HepG2 (cell line): Measurements from ENCODE around the gene OGFR. TPM values are rescaled to one million over a fixed set of nuclear protein-coding genes. Genes with fewer than 3 reads are reported as not detected.

Source experiments
- CCAR2 ChIP-seq: fragments of 200-400 bp; formaldehyde crosslinking; optimal IDR thresholded peaks from 2 replicates; pipeline ENCODE3; 2018; ENCODE audit warnings: low read depth, mild to moderate bottlenecking, low read length, moderate library complexity
- HNF4A ChIP-seq: sonication (generic); formaldehyde crosslinking; IDR thresholded peaks from 2 replicates; pipeline ENCODE4 v1.4.0; 2020; ENCODE audit warnings: missing genetic modification reagents
- KDM2A ChIP-seq: sonication (generic); formaldehyde crosslinking; IDR thresholded peaks from 2 replicates; pipeline ENCODE4 v1.4.0; 2020; ENCODE audit warnings: low read depth, missing genetic modification reagents, borderline replicate concordance
- MATR3 ChIP-seq: sonication (generic); formaldehyde crosslinking; IDR thresholded peaks from 2 replicates; pipeline ENCODE4 v1.4.0; 2020; ENCODE audit warnings: missing genetic modification reagents
- MIER3 ChIP-seq: IDR thresholded peaks from 2 replicates; pipeline ENCODE4 v1.6.1; 2016; ENCODE audit warnings: missing compliant biosample characterization, borderline replicate concordance
- NFRKB ChIP-seq: fragments of 450-650 bp; IDR thresholded peaks from 2 replicates; pipeline ENCODE4 v1.6.1; 2017
- PCBP1 ChIP-seq: fragments of 200-400 bp; formaldehyde crosslinking; IDR thresholded peaks from 2 replicates; pipeline ENCODE4 v1.6.1; 2017; ENCODE audit warnings: mild to moderate bottlenecking, low read depth, low read length, borderline replicate concordance
- PHF21A ChIP-seq: sonication (generic); formaldehyde crosslinking; IDR thresholded peaks from 2 replicates; pipeline ENCODE4 v1.5.0; 2020; ENCODE audit warnings: mild to moderate bottlenecking, missing genetic modification reagents
- SNAPC2 ChIP-seq: sonication (generic); formaldehyde crosslinking; IDR thresholded peaks from 2 replicates; pipeline ENCODE4 v1.8.1; 2022; ENCODE audit warnings: mild to moderate bottlenecking, missing genetic modification reagents
- SP4 ChIP-seq: sonication (generic); formaldehyde crosslinking; IDR thresholded peaks from 2 replicates; pipeline ENCODE4 v1.8.1; 2023; ENCODE audit warnings: mild to moderate bottlenecking, missing genetic modification reagents
- SP5 ChIP-seq: IDR thresholded peaks from 2 replicates; pipeline ENCODE4 v1.6.1; 2016; ENCODE audit warnings: low read depth, borderline replicate concordance
- SRY ChIP-seq: sonication (generic); formaldehyde crosslinking; IDR thresholded peaks from 2 replicates; pipeline ENCODE4 v1.8.0; 2022; ENCODE audit warnings: mild to moderate bottlenecking, missing genetic modification reagents
- TOPORS ChIP-seq: sonication (generic); formaldehyde crosslinking; IDR thresholded peaks from 2 replicates; pipeline ENCODE4 v1.8.0; 2023; ENCODE audit warnings: mild to moderate bottlenecking, missing genetic modification reagents
- ZFAT ChIP-seq: sonication (generic); formaldehyde crosslinking; conservative IDR thresholded peaks from 2 replicates; pipeline ENCODE4 v1.8.1; 2023; ENCODE audit warnings: missing genetic modification reagents, inconsistent platforms
- ZFX ChIP-seq: sonication (generic); formaldehyde crosslinking; IDR thresholded peaks from 2 replicates; pipeline ENCODE4 v1.4.0; 2020; ENCODE audit warnings: mild to moderate bottlenecking, low read depth, missing genetic modification reagents, moderate library complexity
- ZKSCAN8 ChIP-seq: IDR thresholded peaks from 2 replicates; pipeline ENCODE4 v1.6.1; 2016; ENCODE audit warnings: borderline replicate concordance, missing genetic modification reagents, missing compliant biosample characterization
- ZNF205 ChIP-seq: IDR thresholded peaks from 2 replicates; pipeline ENCODE4 v1.6.1; 2018; ENCODE audit warnings: missing biosample characterization, missing genetic modification reagents
- ZNF331 ChIP-seq: sonication (generic); formaldehyde crosslinking; IDR thresholded peaks from 2 replicates; pipeline ENCODE4 v1.4.0; 2020; ENCODE audit warnings: missing genetic modification reagents
- ZNF44 ChIP-seq: sonication (generic); formaldehyde crosslinking; IDR thresholded peaks from 2 replicates; pipeline ENCODE4 v1.5.1; 2020; ENCODE audit warnings: mild to moderate bottlenecking, missing genetic modification reagents
- ZNF446 ChIP-seq: sonication (generic); formaldehyde crosslinking; IDR thresholded peaks from 2 replicates; pipeline ENCODE4 v1.5.0; 2020; ENCODE audit warnings: mild to moderate bottlenecking, missing genetic modification reagents
- ZNF629 ChIP-seq: sonication (generic); formaldehyde crosslinking; conservative IDR thresholded peaks from 2 replicates; pipeline ENCODE4 v1.5.0; 2020; ENCODE audit warnings: missing genetic modification reagents
- ZNF639 ChIP-seq: conservative IDR thresholded peaks from 2 replicates; pipeline ENCODE4 v1.6.1; 2018; ENCODE audit warnings: missing genetic modification reagents
- ZNF891 ChIP-seq: sonication (generic); formaldehyde crosslinking; IDR thresholded peaks from 2 replicates; pipeline ENCODE4 v1.5.0; 2020; ENCODE audit warnings: mild to moderate bottlenecking, missing genetic modification reagents
- ZSCAN31 ChIP-seq: sonication (generic); formaldehyde crosslinking; IDR thresholded peaks from 2 replicates; pipeline ENCODE4 v1.5.0; 2020; ENCODE audit warnings: low read depth, mild to moderate bottlenecking, missing genetic modification reagents
- polyA plus RNA-seq, 8 experiments: library from polyadenylated mRNA; depleted of rRNA in 3 of 8; stranded (reverse) in 7 of 8; unstranded in 1 of 8; fragments of >200 nt; fragmentation: Illumina TruSeq in 4 of 8; extraction: Trizol in 4 of 8; gene quantifications; 2 replicates each; pipeline versions ENCODE4 v1.2.1 to v1.2.3, GENCODE V29; 2011 to 2016; ENCODE audit warnings: low read depth in 4 of 8, missing spikeins in 1 of 8, mixed read lengths in 1 of 8; ENCODE audit not compliant: insufficient read depth in 1 of 8
- total RNA-seq, 5 experiments: library from RNA; depleted of rRNA; stranded (reverse); fragments of >200 nt; fragmentation: Illumina TruSeq; extraction: Trizol; gene quantifications; 2 replicates each; pipeline ENCODE4 v1.2.3, GENCODE V29; 2016; ENCODE audit warnings: low read depth in 1 of 5
- TF ChIP-seq, protein P1 (sequence below), 2 experiments: sonication (generic) in 1 of 2; formaldehyde crosslinking in 1 of 2; IDR thresholded peaks; 2 replicates each; pipeline versions ENCODE4 v1.4.0 to v1.6.1; 2018 to 2020; ENCODE audit warnings: missing genetic modification reagents in 2 of 2, borderline replicate concordance in 1 of 2, low read depth in 1 of 2, mild to moderate bottlenecking in 1 of 2, missing biosample characterization in 1 of 2
- TF ChIP-seq, protein P2 (sequence below): sonication (generic); formaldehyde crosslinking; IDR thresholded peaks from 2 replicates; pipeline ENCODE4 v1.8.0; 2022; ENCODE audit warnings: missing genetic modification reagents, mild to moderate bottlenecking, moderate library complexity, borderline replicate concordance

The OGFR gene
- total and polyA plus RNA-seq, 2 of the 13 experiments (the other 11 are each of a cell fraction or from before 2014, with no cell fraction given) = 47.7 to 81.8 TPM

GRCh38 chr20:62816884-62817873 lies 12.5 kb downstream of the OGFR start, which contains the start of gene COL9A3 (continued):
- TF ChIP-seq CCAR2 (no peak), SNAPC2 (CRISPR knock-in tag) (0 out of 2 replicates have a peak, but pooled peaks have one; percentile 33), MIER3 (CRISPR knock-in tag) (no peak), NFRKB (no peak), ZKSCAN8 (no peak), ZFX (CRISPR knock-in tag) (peak; percentile 30), ZNF446 (CRISPR knock-in tag) (peak; percentile 79), ZNF629 (0 out of 2 replicates have a peak, but pooled peaks have one; percentile 7), SP4 (CRISPR knock-in tag) (no peak), TOPORS (no peak), ZFAT (no peak), ZSCAN31 (CRISPR knock-in tag) (peak; percentile 77; the same call in 1 of the 2 replicates), ZNF44 (CRISPR knock-in tag) (no peak), SRY (CRISPR knock-in tag) (no peak), ZNF205 (CRISPR knock-in tag) (no peak), KDM2A (CRISPR knock-in tag) (no peak), SP5 (no peak), MATR3 (no peak), HNF4A (no peak), PHF21A (CRISPR knock-in tag) (peak; percentile 6; the same call in 1 of the 2 replicates), PCBP1 (0 out of 2 replicates have a peak, but pooled peaks have one; percentile 42), ZNF639 (peak; percentile 25; the same call in 1 of the 2 replicates), ZNF331 (CRISPR knock-in tag) (peak; percentile 9; the same call in 1 of the 2 replicates), ZNF891 (CRISPR knock-in tag) (no peak; the same call in 1 of the 2 replicates)
- TF ChIP-seq, protein P1, sequence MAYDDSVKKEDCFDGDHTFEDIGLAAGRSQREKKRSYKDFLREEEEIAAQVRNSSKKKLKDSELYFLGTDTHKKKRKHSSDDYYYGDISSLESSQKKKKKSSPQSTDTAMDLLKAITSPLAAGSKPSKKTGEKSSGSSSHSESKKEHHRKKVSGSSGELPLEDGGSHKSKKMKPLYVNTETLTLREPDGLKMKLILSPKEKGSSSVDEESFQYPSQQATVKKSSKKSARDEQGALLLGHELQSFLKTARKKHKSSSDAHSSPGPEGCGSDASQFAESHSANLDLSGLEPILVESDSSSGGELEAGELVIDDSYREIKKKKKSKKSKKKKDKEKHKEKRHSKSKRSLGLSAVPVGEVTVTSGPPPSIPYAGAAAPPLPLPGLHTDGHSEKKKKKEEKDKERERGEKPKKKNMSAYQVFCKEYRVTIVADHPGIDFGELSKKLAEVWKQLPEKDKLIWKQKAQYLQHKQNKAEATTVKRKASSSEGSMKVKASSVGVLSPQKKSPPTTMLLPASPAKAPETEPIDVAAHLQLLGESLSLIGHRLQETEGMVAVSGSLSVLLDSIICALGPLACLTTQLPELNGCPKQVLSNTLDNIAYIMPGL (CRISPR knock-in tag; IDR thresholded peaks at IDR 0.05; ENCODE audit: borderline replicate concordance in 1 of 2, low read depth in 1 of 2) = no peak; a peak in 1 of 4 replicates
- TF ChIP-seq, protein P2, sequence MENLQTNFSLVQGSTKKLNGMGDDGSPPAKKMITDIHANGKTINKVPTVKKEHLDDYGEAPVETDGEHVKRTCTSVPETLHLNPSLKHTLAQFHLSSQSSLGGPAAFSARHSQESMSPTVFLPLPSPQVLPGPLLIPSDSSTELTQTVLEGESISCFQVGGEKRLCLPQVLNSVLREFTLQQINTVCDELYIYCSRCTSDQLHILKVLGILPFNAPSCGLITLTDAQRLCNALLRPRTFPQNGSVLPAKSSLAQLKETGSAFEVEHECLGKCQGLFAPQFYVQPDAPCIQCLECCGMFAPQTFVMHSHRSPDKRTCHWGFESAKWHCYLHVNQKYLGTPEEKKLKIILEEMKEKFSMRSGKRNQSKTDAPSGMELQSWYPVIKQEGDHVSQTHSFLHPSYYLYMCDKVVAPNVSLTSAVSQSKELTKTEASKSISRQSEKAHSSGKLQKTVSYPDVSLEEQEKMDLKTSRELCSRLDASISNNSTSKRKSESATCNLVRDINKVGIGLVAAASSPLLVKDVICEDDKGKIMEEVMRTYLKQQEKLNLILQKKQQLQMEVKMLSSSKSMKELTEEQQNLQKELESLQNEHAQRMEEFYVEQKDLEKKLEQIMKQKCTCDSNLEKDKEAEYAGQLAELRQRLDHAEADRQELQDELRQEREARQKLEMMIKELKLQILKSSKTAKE (CRISPR knock-in tag) = no peak
